HG02623 (cell line): ENCODE measurements around the gene ABLIM3.

Source experiments
- ATAC-seq: cut with Tn5 transposase; IDR thresholded peaks from one replicate; pipeline ENCODE4 v1.9.1; 2021; ENCODE audit warnings: moderate library complexity; ENCODE audit not compliant: unreplicated experiment

Gene ABLIM3

GRCh38 chr5:149216496-149216895 is 75.2 kb downstream of the ABLIM3 start:
- ATAC-seq = no peak

- no peak for ATAC-seq
These were observed 76.0 kb downstream of the ABLIM3 start for GRCh38 chr5:149217096-149217802.

- no peak for ATAC-seq
These were observed 76.5 kb downstream of the ABLIM3 start for GRCh38 chr5:149217803-149218155.

- no peak for ATAC-seq
These were observed 78.3 kb downstream of the ABLIM3 start for GRCh38 chr5:149219584-149219983.

- ATAC-seq = no peak
These were observed 79.5 kb downstream of the ABLIM3 start for GRCh38 chr5:149220750-149221149.

GRCh38 chr5:149221326-149221725 is 80.0 kb downstream of the ABLIM3 start:
- ATAC-seq = no peak

GRCh38 chr5:149221731-149222342 is 80.5 kb downstream of the ABLIM3 start:
- ATAC-seq = no peak

GRCh38 chr5:149223081-149223848 is 82.0 kb downstream of the ABLIM3 start:
- no peak for ATAC-seq

GRCh38 chr5:149224282-149224681 is 83.0 kb downstream of the ABLIM3 start:
- ATAC-seq = no peak

GRCh38 chr5:149227168-149227826 is 86.0 kb downstream of the ABLIM3 start:
- ATAC-seq = no peak

GRCh38 chr5:149228618-149229297 is 87.5 kb downstream of the ABLIM3 start:
- no peak for ATAC-seq

GRCh38 chr5:149229298-149229937 is 88.1 kb downstream of the ABLIM3 start:
- no peak for ATAC-seq

- no peak for ATAC-seq
These were observed 94.5 kb downstream of the ABLIM3 start for GRCh38 chr5:149235841-149236240.

- ATAC-seq = no peak
These were observed 96.4 kb downstream of the ABLIM3 start for GRCh38 chr5:149237662-149238061.

GRCh38 chr5:149238540-149238939 is 97.2 kb downstream of the ABLIM3 start:
- no peak for ATAC-seq

- no peak for ATAC-seq
These were observed 98.6 kb downstream of the ABLIM3 start for GRCh38 chr5:149239917-149240316.

- ATAC-seq = no peak
These were observed 99.2 kb downstream of the ABLIM3 start for GRCh38 chr5:149240354-149240998.

- ATAC-seq = no peak
These were observed 101.0 kb downstream of the ABLIM3 start for GRCh38 chr5:149242339-149242738.

GRCh38 chr5:149246906-149247305 is 105.6 kb downstream of the ABLIM3 start:
- ATAC-seq = no peak

- ATAC-seq = no peak
These were observed 106.4 kb downstream of the ABLIM3 start for GRCh38 chr5:149247726-149248125.
